Measurements from ENCODE around the gene KANSL3. TPM values are rescaled to one million over a fixed set of nuclear protein-coding genes. Genes with fewer than 3 reads are reported as not detected.

The KANSL3 gene
- total RNA-seq, 4 donors from 2014 or later: 20.1 to 39.6 (median 36.0) TPM

DNA sequence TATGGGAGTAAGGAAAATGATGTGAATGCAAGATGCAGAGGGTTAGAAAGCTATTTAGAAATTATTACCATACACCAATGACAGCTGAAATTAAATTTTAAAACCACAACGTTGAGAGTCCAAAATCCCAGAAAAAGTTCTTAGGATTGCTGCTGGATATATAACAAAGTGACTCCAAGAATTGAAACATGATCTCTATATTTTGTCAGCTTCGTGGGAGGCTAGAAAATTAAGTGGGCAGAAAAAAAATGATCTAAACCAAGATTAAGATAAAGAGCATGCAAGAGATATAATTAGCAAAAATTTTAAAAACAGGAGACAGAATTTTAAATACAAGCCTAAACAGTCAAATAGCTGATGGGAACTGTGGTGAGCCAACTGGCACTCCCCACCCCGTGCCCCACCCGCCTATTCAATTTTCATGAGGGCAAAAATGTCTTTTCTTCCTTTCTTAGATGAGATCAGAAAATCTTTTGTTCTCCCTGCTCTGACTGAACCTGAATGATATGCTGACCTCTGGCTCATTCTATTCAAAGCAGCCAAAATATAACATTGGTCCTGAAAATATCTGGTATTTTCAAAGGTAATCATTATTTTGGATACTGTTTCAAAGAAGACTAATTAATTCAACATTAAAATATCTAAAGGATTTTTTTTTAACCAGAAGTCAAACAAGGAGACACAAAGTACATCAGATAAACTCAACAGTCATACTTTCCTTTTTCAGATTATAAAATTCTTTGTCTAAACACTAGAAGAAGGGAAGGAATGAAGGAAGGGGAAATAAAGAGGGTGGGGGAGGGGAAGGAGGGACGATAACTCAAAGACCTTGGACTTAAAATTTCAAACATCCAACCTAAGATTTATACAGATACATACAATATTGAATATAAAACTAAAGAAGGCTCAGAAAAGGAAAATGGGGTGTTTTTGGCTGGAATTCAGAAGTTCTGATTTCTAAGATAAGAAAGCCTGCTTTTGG is 12.2 kb downstream of the KANSL3 start:
- no peak overlapping the region for H3K4me3 ChIP-seq (ENCODE audit: low read depth, poor library complexity, severe bottlenecking)
- no peak for TF ChIP-seq POLR2A (IDR thresholded peaks at IDR 0.05)
- TF ChIP-seq, protein P1, sequence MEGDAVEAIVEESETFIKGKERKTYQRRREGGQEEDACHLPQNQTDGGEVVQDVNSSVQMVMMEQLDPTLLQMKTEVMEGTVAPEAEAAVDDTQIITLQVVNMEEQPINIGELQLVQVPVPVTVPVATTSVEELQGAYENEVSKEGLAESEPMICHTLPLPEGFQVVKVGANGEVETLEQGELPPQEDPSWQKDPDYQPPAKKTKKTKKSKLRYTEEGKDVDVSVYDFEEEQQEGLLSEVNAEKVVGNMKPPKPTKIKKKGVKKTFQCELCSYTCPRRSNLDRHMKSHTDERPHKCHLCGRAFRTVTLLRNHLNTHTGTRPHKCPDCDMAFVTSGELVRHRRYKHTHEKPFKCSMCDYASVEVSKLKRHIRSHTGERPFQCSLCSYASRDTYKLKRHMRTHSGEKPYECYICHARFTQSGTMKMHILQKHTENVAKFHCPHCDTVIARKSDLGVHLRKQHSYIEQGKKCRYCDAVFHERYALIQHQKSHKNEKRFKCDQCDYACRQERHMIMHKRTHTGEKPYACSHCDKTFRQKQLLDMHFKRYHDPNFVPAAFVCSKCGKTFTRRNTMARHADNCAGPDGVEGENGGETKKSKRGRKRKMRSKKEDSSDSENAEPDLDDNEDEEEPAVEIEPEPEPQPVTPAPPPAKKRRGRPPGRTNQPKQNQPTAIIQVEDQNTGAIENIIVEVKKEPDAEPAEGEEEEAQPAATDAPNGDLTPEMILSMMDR (IDR thresholded peaks at IDR 0.05): no peak
- intact Hi-C loops (cut with DNase I; ENCODE audit: low total_unique reads): loop anchor here (10.0 kb wide), 1 partner anchor 339 kb away; no protein-coding TSS in a partner anchor
- 18 to 20% methylated on average over 5 of the region's 5 CpGs for WGBS, 2 donors
- no peak for DNase-seq (ENCODE audit: low spot score in 2 of 2)

DNA sequence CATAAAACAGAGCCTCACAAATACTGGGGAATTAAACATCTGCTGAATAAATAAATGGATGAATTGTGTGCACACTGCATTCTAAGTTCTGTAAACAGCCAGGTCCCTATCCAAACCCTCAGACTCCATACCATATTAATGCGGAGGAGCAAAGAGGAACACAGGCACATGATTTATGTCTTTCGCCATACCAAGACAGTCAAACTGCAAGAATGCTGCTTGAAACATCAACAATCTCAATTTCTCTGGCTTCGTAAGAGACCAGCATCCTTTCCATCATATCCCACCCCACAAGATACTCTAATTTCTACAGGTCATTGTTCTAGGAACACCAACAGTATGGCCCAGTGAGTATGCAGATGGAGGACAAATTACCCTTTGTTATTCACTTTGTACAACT is 15.0 kb downstream of the KANSL3 start:
- TF ChIP-seq, protein P1 (IDR thresholded peaks at IDR 0.05): no peak
- no peak for TF ChIP-seq POLR2A (IDR thresholded peaks at IDR 0.05)
- H3K4me3 ChIP-seq (ENCODE audit: low read depth, poor library complexity, severe bottlenecking): no peak overlapping the region
- DNase-seq (ENCODE audit: low spot score in 2 of 2): no peak
- intact Hi-C loops (cut with DNase I; ENCODE audit: low total_unique reads): loop anchor here (10.0 kb wide), 1 partner anchor 342 kb away; no protein-coding TSS in a partner anchor
- 89% methylated on average over 3 of the region's 3 CpGs for WGBS, 2 donors

DNA sequence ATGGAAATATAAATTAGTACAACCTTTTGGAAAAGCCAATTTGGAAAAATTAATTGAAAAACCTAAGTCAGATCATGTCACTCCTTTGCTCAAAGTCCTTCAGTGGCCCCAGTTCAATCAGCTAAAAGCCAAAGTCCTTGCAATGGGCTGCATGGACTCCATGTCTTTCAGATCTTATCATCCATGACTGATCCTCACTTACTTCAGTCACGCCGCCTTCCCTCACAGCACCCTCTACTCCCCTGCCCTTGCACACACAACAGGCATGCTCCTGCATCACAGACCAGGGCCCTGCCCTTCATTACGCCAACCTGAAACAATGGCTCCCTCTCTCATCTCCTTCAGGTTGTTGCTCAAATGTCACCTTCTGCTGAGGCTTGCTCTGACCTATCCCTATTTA is 15.6 kb downstream of the KANSL3 start:
- intact Hi-C loops (cut with DNase I; ENCODE audit: low total_unique reads): loop anchor here (10.0 kb wide), 1 partner anchor 342 kb away; no protein-coding TSS in a partner anchor
- H3K4me3 ChIP-seq (ENCODE audit: low read depth, poor library complexity, severe bottlenecking): no peak overlapping the region
- WGBS, 2 donors: 91 to 97% methylated on average over 3 of the region's 3 CpGs
- DNase-seq (ENCODE audit: low spot score in 2 of 2): no peak
- TF ChIP-seq, protein P1 (IDR thresholded peaks at IDR 0.05): no peak
- TF ChIP-seq POLR2A (IDR thresholded peaks at IDR 0.05): no peak

DNA sequence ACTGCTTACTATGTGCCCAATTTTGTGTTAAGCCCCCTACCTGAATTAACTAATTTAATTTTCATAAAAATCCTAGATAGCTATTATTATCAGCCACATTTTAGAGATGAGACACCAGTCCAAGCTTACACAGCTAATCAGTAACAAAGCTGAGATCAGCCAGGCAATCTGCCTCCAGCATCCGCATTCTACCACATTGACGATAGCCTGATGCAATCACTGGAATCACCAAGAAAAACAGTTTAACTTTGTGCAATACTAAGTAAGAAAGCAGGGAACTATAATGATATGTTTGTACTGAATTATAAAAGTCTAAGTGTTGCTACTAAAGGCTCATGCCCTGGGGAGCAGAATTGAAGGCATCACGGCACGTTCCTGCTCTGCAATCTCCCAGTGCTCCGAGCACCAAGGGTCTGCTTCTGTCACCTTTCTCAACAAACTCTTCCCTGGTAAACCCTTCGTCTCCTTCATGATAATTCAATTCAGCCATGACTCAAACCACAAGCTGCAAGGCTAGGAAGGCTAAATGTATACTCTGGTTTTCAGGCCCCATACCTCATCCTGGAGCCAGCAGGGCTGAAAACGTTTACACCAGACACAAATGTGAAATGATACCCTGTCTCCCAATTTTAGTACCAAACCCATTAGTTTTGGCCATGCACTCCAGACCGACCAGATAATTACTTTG is 19.4 kb downstream of the KANSL3 start:
- TF ChIP-seq, protein P1 (IDR thresholded peaks at IDR 0.05): no peak
- TF ChIP-seq POLR2A (IDR thresholded peaks at IDR 0.05): no peak
- intact Hi-C loops (cut with DNase I; ENCODE audit: low total_unique reads): no loop called here
- H3K4me3 ChIP-seq (ENCODE audit: low read depth, poor library complexity, severe bottlenecking): no peak overlapping the region
- no peak for DNase-seq (ENCODE audit: low spot score in 2 of 2)
- WGBS, 2 donors: 72 to 85% methylated on average over 8 of the region's 8 CpGs

DNA sequence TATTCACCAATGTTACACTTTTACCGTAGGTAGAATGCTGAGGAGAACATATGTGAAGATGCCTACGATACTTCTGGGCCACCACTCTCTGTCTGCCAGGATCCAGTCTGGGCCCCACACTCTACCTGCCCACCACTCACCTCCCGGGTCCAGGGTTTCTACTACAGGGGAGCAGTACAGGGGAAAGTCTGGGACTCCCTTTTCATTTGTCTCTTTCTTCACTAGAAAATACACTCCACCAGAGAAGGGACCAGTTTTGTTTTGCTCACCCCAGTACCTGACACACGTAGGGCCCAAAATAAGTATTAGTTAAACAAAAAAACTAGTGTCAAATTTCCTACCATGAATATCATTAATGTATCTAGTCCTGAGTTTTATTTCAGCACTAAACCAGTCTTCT is 21.1 kb downstream of the KANSL3 start:
- intact Hi-C loops (cut with DNase I; ENCODE audit: low total_unique reads): no loop called here
- H3K4me3 ChIP-seq (ENCODE audit: low read depth, poor library complexity, severe bottlenecking): no peak overlapping the region
- WGBS, 2 donors: 85 to 93% methylated on average over 4 of the region's 4 CpGs
- no peak for TF ChIP-seq POLR2A (IDR thresholded peaks at IDR 0.05)
- TF ChIP-seq, protein P1 (IDR thresholded peaks at IDR 0.05): no peak
- DNase-seq (ENCODE audit: low spot score in 2 of 2): no peak
